GM10266 (cell line): ENCODE results near the gene NAPB.
"Not testable (repeated sequence)": the region's sequence is repeated elsewhere in the genome, so short reads cannot be mapped to it uniquely, and the experiment has no call there.

Experiments used
- DNase-seq: peaks from one replicate; pipeline ENCODE4 v3.0.0; 2012; ENCODE audit errors: extremely low spot score
- TF ChIP-seq, protein P1 (sequence below): IDR thresholded peaks from 2 replicates; pipeline ENCODE4 v1.5.1; 2012; ENCODE audit warnings: mild to moderate bottlenecking, low read depth; ENCODE audit not compliant: control insufficient read depth, insufficient read depth; ENCODE audit errors: missing control alignments

The NAPB gene

GRCh38 chr20:23420943-23421931 is at the start of gene NAPB:
NAPB (minus strand) TSS chr20:23421488; CDS start chr20:23421402, 86 bp downstream.
- TF ChIP-seq, protein P1, sequence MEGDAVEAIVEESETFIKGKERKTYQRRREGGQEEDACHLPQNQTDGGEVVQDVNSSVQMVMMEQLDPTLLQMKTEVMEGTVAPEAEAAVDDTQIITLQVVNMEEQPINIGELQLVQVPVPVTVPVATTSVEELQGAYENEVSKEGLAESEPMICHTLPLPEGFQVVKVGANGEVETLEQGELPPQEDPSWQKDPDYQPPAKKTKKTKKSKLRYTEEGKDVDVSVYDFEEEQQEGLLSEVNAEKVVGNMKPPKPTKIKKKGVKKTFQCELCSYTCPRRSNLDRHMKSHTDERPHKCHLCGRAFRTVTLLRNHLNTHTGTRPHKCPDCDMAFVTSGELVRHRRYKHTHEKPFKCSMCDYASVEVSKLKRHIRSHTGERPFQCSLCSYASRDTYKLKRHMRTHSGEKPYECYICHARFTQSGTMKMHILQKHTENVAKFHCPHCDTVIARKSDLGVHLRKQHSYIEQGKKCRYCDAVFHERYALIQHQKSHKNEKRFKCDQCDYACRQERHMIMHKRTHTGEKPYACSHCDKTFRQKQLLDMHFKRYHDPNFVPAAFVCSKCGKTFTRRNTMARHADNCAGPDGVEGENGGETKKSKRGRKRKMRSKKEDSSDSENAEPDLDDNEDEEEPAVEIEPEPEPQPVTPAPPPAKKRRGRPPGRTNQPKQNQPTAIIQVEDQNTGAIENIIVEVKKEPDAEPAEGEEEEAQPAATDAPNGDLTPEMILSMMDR: peak; percentile 20
- DNase-seq: peak; percentile 95

DNA sequence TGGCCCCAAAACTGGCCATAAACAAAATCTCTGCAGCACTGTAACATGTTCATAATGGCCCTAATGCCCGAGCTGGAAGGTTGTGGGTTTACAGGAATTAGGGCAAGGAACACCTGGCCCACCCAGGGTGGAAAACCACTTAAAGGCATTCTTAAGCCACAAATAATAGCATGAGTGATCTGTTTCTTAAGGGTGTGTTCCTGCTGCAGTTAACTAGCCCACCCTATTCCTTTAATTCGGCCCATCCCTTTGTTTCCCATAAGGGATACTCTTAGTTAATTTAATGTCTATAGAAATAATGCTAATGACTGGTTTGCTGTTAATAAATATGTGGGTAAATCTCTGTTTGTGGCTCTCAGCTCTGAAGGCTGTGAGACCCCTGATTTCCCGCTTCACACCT is 45.7 kb upstream of the NAPB start:
- not testable (repeated sequence) for DNase-seq

- TF ChIP-seq, protein P1: no peak
- DNase-seq: no peak
Observed at GRCh38 chr20:23461180-23461579, 39.9 kb upstream of the NAPB start.

DNA sequence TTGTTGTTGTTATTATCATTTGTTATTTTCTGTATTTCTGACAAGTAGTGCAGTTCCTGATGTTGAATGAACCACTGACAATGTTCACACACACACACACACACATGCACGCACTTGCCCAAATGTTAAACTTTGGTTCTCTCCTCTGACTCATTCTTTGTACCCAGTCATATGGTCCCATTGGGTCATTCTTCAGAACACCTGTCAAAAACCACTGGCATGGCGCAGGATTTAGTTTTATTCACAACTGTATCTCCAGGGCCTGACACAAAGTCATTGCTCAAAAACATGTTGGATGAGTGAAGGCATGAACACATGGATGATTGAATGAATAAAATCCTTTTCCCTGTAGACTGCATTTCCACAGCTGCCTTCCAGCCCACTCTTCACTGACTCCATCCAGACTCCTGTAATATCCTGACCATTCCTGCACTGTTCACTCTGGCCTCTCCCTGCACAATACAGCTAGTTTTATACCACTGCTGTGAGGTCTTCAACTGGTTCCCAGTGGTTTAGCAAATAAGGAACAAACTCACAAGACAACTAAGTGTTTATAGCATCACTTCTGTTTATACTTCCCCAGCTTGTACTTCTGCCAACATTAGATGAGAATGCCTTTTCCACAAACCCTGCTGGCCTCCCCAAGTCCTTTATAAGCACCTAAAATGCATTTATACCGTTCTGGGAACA is 38.3 kb upstream of the NAPB start:
- TF ChIP-seq, protein P1: no peak
- no peak for DNase-seq

DNA sequence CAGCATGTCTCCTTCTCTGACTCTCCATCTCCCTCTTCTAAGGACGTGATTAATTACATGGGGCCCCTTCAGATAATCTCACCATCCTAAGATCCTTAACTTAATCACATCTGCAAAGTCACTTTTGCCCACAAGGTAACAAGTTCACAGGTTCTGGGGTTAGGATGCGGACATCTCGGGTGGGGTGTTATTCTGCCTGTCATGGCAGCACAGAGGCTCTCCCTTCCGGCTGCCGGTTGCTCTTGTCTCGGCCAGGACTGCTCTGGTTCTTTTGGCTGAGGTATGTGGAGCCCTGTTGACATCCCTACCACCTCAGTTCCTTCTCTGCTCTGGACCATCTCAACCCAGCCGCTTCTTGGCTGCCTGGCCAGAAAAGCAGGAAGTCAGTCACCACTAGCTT is 35.6 kb upstream of the NAPB start:
- TF ChIP-seq, protein P1: no peak
- DNase-seq: no peak

DNA sequence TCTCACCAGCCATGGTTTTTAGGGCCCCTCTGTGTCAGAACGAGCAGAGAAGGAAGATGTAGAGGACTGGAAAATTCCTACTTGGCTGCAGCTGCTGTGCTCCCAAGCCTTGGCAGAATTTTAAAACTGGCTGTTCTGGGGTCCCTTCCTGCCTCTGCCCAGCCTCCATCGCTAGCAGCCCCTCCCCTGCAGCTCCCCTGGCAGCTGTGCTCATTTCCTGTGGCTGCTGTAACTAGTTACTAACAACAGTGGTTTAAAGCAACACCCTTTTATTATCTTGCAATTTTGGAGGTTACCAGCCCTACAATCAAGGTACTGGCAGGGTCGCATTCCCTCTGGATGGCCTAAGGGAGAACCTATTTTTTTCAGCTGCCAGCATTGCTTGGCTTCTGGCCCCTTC is 35.1 kb upstream of the NAPB start:
- TF ChIP-seq, protein P1: no peak
- DNase-seq: no peak

DNA sequence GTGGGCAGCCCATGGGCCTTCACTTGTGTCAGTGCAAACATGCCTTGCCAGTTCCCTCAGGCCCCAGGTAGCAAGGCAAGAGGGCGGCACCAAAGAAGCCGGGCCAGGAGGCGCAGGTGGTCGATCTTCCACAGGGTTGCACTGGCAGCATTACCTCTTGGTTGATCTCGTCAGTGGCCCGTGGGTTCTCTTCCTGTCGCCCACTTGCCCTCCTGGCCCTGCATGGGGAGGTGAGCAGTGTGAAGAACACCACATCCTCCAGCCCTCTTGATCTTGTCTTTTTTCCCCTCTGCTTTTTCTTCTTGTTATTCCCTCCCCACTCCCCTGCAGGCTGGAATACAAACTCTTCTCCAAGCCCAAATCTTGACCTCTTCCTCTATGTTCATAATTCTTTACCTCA is 34.4 kb upstream of the NAPB start:
- TF ChIP-seq, protein P1: no peak
- no peak for DNase-seq
